Measurements from ENCODE around the gene NFKBIZ. TPM values are rescaled to one million over a fixed set of nuclear protein-coding genes. Genes with fewer than 3 reads are reported as not detected.

Gene NFKBIZ
- total RNA-seq, 2 experiments from 2014 or later = 11.8 to 26.6 TPM

DNA sequence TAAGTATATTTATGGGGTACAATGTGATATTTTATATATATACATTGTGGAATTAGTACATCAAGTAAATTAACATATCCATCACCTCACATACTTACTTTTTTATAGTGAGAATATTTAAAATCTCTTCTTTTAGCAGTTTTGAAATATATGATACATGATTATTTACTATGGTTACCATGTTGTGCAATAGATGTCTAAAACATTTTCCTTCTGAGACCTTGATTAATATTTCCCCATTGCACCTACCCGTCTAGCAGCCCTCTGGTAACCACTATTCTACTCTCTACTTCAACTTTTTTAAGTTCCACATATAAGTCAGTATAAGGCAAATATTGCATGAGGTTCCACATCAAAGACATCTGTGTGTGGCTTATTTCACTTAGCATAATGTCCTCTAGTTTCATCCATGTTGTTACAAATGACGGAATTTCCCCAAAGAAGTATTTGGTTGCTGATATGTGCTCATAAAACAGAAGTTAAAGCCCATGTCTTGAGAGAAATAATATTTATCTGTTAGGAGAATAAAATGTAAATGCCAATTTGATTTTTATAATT lies 29.6 kb upstream of the NFKBIZ start:
- Histone ChIP-seq H3K36me3 (ENCODE audit: insufficient read depth, low read length) (peaks cover 79% of the 10 kb centered on the region), H3K4me3 (ENCODE audit: low read depth, low read length, poor library complexity, severe bottlenecking) (no peak overlapping the region), H3K4me1 (ENCODE audit: insufficient read depth, low read length, poor library complexity, severe bottlenecking) (peaks cover 26% of the 10 kb centered on the region), H3K79me2 (ENCODE audit: insufficient read depth, low read depth, low read length) (peaks cover 3% of the 10 kb centered on the region; the same call in 1 of the 2 replicates), H3K4me2 (ENCODE audit: low read length) (no peak overlapping the region), H3K9me2 (ENCODE audit: insufficient read depth, low read length) (no peaks in the 10 kb centered on the region), H4K20me1 (ENCODE audit: insufficient read depth, low read length) (no peaks in the 10 kb centered on the region), H3K27ac (ENCODE audit: low read depth, low read length, poor library complexity, severe bottlenecking) (no peak overlapping the region), H3K9me3 (ENCODE audit: low read length) (no peaks in the 10 kb centered on the region), H2AFZ (ENCODE audit: low read length) (no peak overlapping the region)
- ChIA-PET POLR2A (interaction anchor here (0.6 to 1.1 kb wide), 4 partner anchors 10 to 128 kb away, joined by 3 read pairs; no protein-coding TSS in a partner anchor), CTCF (ENCODE audit: unreplicated experiment) (no interaction called here)
- TF ChIP-seq, protein P1, sequence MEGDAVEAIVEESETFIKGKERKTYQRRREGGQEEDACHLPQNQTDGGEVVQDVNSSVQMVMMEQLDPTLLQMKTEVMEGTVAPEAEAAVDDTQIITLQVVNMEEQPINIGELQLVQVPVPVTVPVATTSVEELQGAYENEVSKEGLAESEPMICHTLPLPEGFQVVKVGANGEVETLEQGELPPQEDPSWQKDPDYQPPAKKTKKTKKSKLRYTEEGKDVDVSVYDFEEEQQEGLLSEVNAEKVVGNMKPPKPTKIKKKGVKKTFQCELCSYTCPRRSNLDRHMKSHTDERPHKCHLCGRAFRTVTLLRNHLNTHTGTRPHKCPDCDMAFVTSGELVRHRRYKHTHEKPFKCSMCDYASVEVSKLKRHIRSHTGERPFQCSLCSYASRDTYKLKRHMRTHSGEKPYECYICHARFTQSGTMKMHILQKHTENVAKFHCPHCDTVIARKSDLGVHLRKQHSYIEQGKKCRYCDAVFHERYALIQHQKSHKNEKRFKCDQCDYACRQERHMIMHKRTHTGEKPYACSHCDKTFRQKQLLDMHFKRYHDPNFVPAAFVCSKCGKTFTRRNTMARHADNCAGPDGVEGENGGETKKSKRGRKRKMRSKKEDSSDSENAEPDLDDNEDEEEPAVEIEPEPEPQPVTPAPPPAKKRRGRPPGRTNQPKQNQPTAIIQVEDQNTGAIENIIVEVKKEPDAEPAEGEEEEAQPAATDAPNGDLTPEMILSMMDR (conservative IDR thresholded peaks at IDR 0.05; ENCODE audit: low read length) = no peak
- TF ChIP-seq EZH2phosphoT487 (IDR thresholded peaks at IDR 0.05; ENCODE audit: borderline replicate concordance, low read depth, low read length) = no peak
- no TSS peak for BruUV-seq (replicated peaks)
- DNase-seq (ENCODE audit: low spot score) = no peak
- intact Hi-C loops (cut with micrococcal nuclease; ENCODE audit: unreplicated experiment) = loop anchor here (10.0 kb wide), 1 partner anchor 315 kb away; no protein-coding TSS in a partner anchor

DNA sequence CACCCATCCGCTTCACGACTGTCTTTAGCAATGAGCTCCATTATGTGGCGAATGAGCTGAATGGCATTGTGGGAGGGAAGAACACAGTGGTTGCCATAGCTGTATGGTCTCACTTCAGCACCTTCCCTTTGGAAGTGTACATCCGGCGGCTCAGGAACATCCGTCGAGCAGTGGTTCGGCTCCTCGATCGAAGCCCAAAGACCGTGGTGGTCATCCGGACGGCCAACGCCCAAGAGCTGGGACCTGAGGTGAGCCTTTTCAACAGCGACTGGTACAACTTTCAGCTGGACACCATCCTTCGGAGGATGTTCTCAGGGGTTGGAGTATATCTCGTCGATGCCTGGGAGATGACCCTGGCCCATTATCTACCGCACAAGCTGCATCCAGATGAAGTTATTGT lies 27.8 kb upstream of the NFKBIZ start:
- Histone ChIP-seq H3K36me3 (ENCODE audit: insufficient read depth, low read length) (peaks cover 74% of the 10 kb centered on the region), H3K4me1 (ENCODE audit: insufficient read depth, low read length, poor library complexity, severe bottlenecking) (peaks cover 31% of the 10 kb centered on the region), H3K4me3 (ENCODE audit: low read depth, low read length, poor library complexity, severe bottlenecking) (no peak overlapping the region), H3K4me2 (ENCODE audit: low read length) (no peak overlapping the region), H3K27ac (ENCODE audit: low read depth, low read length, poor library complexity, severe bottlenecking) (no peak overlapping the region), H4K20me1 (ENCODE audit: insufficient read depth, low read length) (no peaks in the 10 kb centered on the region), H3K79me2 (ENCODE audit: insufficient read depth, low read depth, low read length) (peaks cover 8% of the 10 kb centered on the region; the same call in 1 of the 2 replicates), H3K9me3 (ENCODE audit: low read length) (no peaks in the 10 kb centered on the region), H2AFZ (ENCODE audit: low read length) (no peak overlapping the region), H3K9me2 (ENCODE audit: insufficient read depth, low read length) (no peaks in the 10 kb centered on the region)
- ChIA-PET CTCF (ENCODE audit: unreplicated experiment) (no interaction called here), POLR2A (interaction anchor here (0.6 to 4.0 kb wide), 9 partner anchors 8 to 203 kb away, joined by 3 to 19 read pairs (median 3); partner anchors contain the start of gene NFKBIZ)
- BruUV-seq (replicated peaks) = no TSS peak
- intact Hi-C loops (cut with micrococcal nuclease; ENCODE audit: unreplicated experiment) = no loop called here
- TF ChIP-seq EZH2phosphoT487 (IDR thresholded peaks at IDR 0.05; ENCODE audit: borderline replicate concordance, low read depth, low read length) = no peak
- TF ChIP-seq, protein P1 (conservative IDR thresholded peaks at IDR 0.05; ENCODE audit: low read length) = no peak
- DNase-seq (ENCODE audit: low spot score) = no peak

DNA sequence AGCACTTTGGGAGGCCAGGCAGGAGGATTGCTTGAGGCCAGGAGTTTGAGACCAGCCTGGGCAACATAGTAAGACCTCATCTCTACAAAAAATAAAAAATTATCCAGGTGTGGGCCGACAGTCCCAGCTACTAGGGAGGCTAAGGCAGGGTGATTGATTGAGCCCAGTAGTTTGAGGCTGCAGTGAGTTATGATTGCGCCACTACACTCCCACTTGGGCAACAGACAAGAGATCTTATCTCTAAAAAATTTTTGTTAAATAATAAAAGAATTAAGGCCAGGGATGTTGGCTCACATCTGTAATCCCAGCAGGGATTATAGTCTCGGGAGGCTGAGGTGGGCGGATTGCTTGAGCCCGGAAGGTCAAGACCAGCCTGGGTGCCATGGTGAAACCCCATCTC lies 25.8 kb upstream of the NFKBIZ start:
- ChIA-PET POLR2A (interaction anchor here (0.6 to 4.0 kb wide), 7 partner anchors 10 to 411 kb away, joined by 3 to 19 read pairs (median 3); partner anchors contain the start of gene NFKBIZ), CTCF (ENCODE audit: unreplicated experiment) (no interaction called here)
- H3K79me2 ChIP-seq (ENCODE audit: insufficient read depth, low read depth, low read length) = peaks cover 19% of the 10 kb centered on the region; the same call in 1 of the 2 replicates
- no peak overlapping the region for H2AFZ ChIP-seq (ENCODE audit: low read length)
- no peak overlapping the region for H3K4me2 ChIP-seq (ENCODE audit: low read length)
- no TSS peak for BruUV-seq (replicated peaks)
- H3K36me3 ChIP-seq (ENCODE audit: insufficient read depth, low read length) = peaks cover 54% of the 10 kb centered on the region
- intact Hi-C loops (cut with micrococcal nuclease; ENCODE audit: unreplicated experiment) = no loop called here
- no peak overlapping the region for H3K27ac ChIP-seq (ENCODE audit: low read depth, low read length, poor library complexity, severe bottlenecking)
- no peak for DNase-seq (ENCODE audit: low spot score)
- TF ChIP-seq, protein P1 (conservative IDR thresholded peaks at IDR 0.05; ENCODE audit: low read length) = no peak
- no peak for TF ChIP-seq EZH2phosphoT487 (IDR thresholded peaks at IDR 0.05; ENCODE audit: borderline replicate concordance, low read depth, low read length)
- no peaks in the 10 kb centered on the region for H4K20me1 ChIP-seq (ENCODE audit: insufficient read depth, low read length)
- no peak overlapping the region for H3K4me3 ChIP-seq (ENCODE audit: low read depth, low read length, poor library complexity, severe bottlenecking)
- H3K9me2 ChIP-seq (ENCODE audit: insufficient read depth, low read length) = no peaks in the 10 kb centered on the region
- peaks cover 28% of the 10 kb centered on the region for H3K4me1 ChIP-seq (ENCODE audit: insufficient read depth, low read length, poor library complexity, severe bottlenecking)
- no peaks in the 10 kb centered on the region for H3K9me3 ChIP-seq (ENCODE audit: low read length)
